ENCODE measurements around the gene CETN2.
"Not testable (repeated sequence)": the region's sequence is repeated elsewhere in the genome, so short reads cannot be mapped to it uniquely, and the experiment has no call there.

CETN2 gene

DNA sequence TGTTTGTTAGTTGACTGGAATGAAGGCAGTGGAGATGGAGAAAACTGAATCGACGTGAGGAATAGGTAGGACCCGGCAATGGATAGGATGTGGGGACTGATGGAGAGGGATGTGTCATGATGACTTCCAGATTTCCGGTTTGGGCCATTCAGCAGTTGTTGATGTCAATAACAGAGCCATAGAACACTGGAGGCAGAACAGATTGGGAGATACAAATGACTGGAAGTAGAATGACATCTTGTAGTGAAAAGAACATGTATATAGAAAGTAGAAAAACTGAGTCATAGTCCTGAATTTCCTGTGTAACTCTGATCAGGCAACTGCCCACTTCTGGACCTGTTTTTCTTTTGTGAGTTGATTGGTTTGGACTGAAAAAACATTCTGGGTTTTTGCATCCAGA is 24.5 kb downstream of the CETN2 start:
- no peak for DNase-seq (ENCODE audit: low read depth)
- H3K4me3 ChIP-seq (ENCODE audit: low read depth, low read length): no peak overlapping the region
- no peak for TF ChIP-seq CTCF (IDR thresholded peaks at IDR 0.05; ENCODE audit: low read depth, low read length)
- no peak for TF ChIP-seq POLR2A (IDR thresholded peaks at IDR 0.05; ENCODE audit: extremely low read depth, insufficient read length)
- no peak for TF ChIP-seq MAX (IDR thresholded peaks at IDR 0.05; ENCODE audit: low read depth, low read length)
- no peak for TF ChIP-seq MYC (IDR thresholded peaks at IDR 0.05; ENCODE audit: low read depth, low read length)

DNA sequence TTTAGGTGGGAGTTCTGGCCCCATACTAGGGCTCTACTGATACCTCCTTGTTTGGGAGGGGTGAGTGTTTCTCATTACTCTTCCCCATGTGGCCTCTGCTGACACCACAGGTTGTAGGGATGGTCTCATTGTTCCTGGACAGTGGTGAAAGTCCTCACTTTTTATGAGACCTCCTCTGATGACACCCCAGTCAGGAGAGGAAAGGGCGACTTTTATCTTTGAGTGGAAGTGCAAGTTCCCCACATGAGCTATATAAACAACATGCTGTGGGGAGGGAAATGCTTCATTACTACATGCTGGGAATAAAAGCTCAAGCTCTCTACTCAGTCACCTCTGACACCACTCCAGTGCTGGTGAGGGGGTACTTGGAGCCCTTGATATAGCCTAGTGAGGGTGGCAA is 31.6 kb downstream of the CETN2 start:
- H3K4me3 ChIP-seq (ENCODE audit: low read depth, low read length): no peak overlapping the region
- TF ChIP-seq CTCF (IDR thresholded peaks at IDR 0.05; ENCODE audit: low read depth, low read length) (no peak), MYC (IDR thresholded peaks at IDR 0.05; ENCODE audit: low read depth, low read length) (no peak), MAX (IDR thresholded peaks at IDR 0.05; ENCODE audit: low read depth, low read length) (no peak), POLR2A (IDR thresholded peaks at IDR 0.05; ENCODE audit: extremely low read depth, insufficient read length) (no peak)
- DNase-seq (ENCODE audit: low read depth): no peak

GRCh38 chrX:152787062-152787461 is 43.5 kb downstream of the CETN2 start:
- not testable (repeated sequence) for H3K4me3 ChIP-seq (ENCODE audit: low read depth, low read length); DNase-seq (ENCODE audit: low read depth)

Measured in NB4 (cell line).